Fibroblast of lung (primary cell): Measurements from ENCODE around the gene NKAIN2. TPM values are rescaled to one million over a fixed set of nuclear protein-coding genes. Genes with fewer than 3 reads are reported as not detected.

ENCODE experiments used
- DNase-seq, 2 donors: peaks; one replicate each; pipeline versions ENCODE4 v3.0.0 to v3.0.0-alpha.2; 2010; ENCODE audit warnings: low read depth in 2 of 2
- H2AFZ ChIP-seq: 2 replicates; pipeline ENCODE4 v1.5.1; 2012; ENCODE audit warnings: low read length, control low read depth, inconsistent platforms
- H3K27ac ChIP-seq: 2 replicates; pipeline ENCODE4 v1.5.1; 2011; ENCODE audit warnings: low read length, control low read depth; ENCODE audit not compliant: insufficient read depth
- H3K27me3 ChIP-seq: 2 replicates; pipeline ENCODE4 v1.5.1; 2011; ENCODE audit warnings: mild to moderate bottlenecking, low read length; ENCODE audit not compliant: control insufficient read depth, insufficient read depth
- H3K36me3 ChIP-seq: 2 replicates; pipeline ENCODE4 v1.5.1; 2011; ENCODE audit warnings: low read length; ENCODE audit not compliant: control insufficient read depth, insufficient read depth
- H3K4me1 ChIP-seq: 2 replicates; pipeline ENCODE4 v1.5.1; 2011; ENCODE audit warnings: low read length; ENCODE audit not compliant: control insufficient read depth, insufficient read depth; ENCODE audit errors: extremely low read depth
- H3K4me2 ChIP-seq: 2 replicates; pipeline ENCODE4 v1.5.1; 2011; ENCODE audit warnings: low read length, control low read depth; ENCODE audit not compliant: insufficient read depth; ENCODE audit errors: extremely low read depth
- H3K4me3 ChIP-seq, 4 experiments: fragments of 200-600 bp in 1 of 4; sonication (generic) in 1 of 4; replicated peaks in 1 of 4; 2 replicates each; pipeline ENCODE4 v1.5.1; 2011 to 2016; ENCODE audit warnings: low read length in 4 of 4, low read depth in 3 of 4, mild to moderate bottlenecking in 3 of 4, control low read depth in 2 of 4, inconsistent platforms in 1 of 4, mixed read lengths in 1 of 4; ENCODE audit not compliant: insufficient read depth in 1 of 4; ENCODE audit errors: control extremely low read depth in 1 of 4
- H3K79me2 ChIP-seq: 2 replicates; pipeline ENCODE4 v1.5.1; 2012; ENCODE audit warnings: mild to moderate bottlenecking, low read length, inconsistent platforms; ENCODE audit not compliant: control insufficient read depth, insufficient read depth
- H3K9ac ChIP-seq: 2 replicates; pipeline ENCODE4 v1.5.1; 2011; ENCODE audit warnings: mild to moderate bottlenecking, low read length, control low read depth; ENCODE audit not compliant: insufficient read depth
- H3K9me3 ChIP-seq: 2 replicates; pipeline ENCODE4 v1.5.1; 2012; ENCODE audit warnings: low read depth, low read length; ENCODE audit not compliant: control insufficient read depth, insufficient read depth
- H4K20me1 ChIP-seq: 2 replicates; pipeline ENCODE4 v1.5.1; 2011; ENCODE audit warnings: low read length; ENCODE audit not compliant: control insufficient read depth, insufficient read depth; ENCODE audit errors: extremely low read depth
- EZH2 ChIP-seq: IDR thresholded peaks from 2 replicates; pipeline ENCODE4 v1.5.1; 2012; ENCODE audit warnings: low read length, control low read depth, mild to moderate bottlenecking; ENCODE audit errors: missing control alignments
- polyA plus RNA-seq, 2 donors: library from polyadenylated mRNA; depleted of rRNA in 1 of 2; stranded (reverse) in 1 of 2; unstranded in 1 of 2; fragments of >200 nt; gene quantifications; 2 replicates each; pipeline ENCODE4 v1.2.1, GENCODE V29; 2011 to 2012; ENCODE audit warnings: missing spikeins in 1 of 2
- total RNA-seq: library from RNA; depleted of rRNA; stranded (reverse); fragments of >200 nt; gene quantifications from 2 replicates; pipeline ENCODE4 v1.2.1, GENCODE V29; 2014
- TF ChIP-seq, protein P1 (sequence below), 2 donors: IDR thresholded peaks in 1 of 2; conservative IDR thresholded peaks in 1 of 2; 1 replicate in 1 of 2; 2 replicates in 1 of 2; pipeline ENCODE4 v1.5.1; 2011 to 2012; ENCODE audit warnings: low read length in 2 of 2, control low read depth in 1 of 2, inconsistent platforms in 1 of 2, low read depth in 1 of 2, mild to moderate bottlenecking in 1 of 2

The NKAIN2 gene
- total and polyA plus RNA-seq, 2 donors (not counting 1 experiment from before 2014, with no cell fraction given): not detected

DNA sequence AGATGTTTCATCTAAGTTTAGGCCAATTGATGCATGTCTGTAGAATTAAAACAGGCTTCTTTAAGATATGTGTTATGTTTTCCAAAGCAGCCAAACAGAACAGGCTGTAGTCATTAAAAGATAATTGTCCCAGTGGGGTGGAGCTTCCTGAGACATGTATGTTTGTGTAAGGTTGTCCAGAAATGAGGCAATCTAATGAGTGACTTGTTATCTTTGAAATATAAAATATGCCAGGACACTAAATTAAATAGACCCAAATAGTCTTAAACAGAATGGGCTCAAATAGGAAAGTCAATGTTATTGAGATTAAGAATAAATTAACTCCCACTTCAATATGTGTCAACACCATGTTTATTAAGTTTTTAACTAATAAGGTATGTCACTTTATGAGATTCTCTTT, 953.9 kb downstream of the NKAIN2 start:
- H3K36me3 ChIP-seq: no peaks in the 10 kb centered on the region
- no peak overlapping the region for H3K27ac ChIP-seq
- no peaks in the 10 kb centered on the region for H4K20me1 ChIP-seq
- no peaks in the 10 kb centered on the region for H3K9me3 ChIP-seq
- no peak overlapping the region for H2AFZ ChIP-seq
- H3K79me2 ChIP-seq: no peaks in the 10 kb centered on the region
- DNase-seq: no peak
- H3K4me3 ChIP-seq: no peak overlapping the region
- no peak overlapping the region for H3K9ac ChIP-seq
- H3K4me2 ChIP-seq: no peak overlapping the region
- no peak for TF ChIP-seq EZH2
- TF ChIP-seq, protein P1, sequence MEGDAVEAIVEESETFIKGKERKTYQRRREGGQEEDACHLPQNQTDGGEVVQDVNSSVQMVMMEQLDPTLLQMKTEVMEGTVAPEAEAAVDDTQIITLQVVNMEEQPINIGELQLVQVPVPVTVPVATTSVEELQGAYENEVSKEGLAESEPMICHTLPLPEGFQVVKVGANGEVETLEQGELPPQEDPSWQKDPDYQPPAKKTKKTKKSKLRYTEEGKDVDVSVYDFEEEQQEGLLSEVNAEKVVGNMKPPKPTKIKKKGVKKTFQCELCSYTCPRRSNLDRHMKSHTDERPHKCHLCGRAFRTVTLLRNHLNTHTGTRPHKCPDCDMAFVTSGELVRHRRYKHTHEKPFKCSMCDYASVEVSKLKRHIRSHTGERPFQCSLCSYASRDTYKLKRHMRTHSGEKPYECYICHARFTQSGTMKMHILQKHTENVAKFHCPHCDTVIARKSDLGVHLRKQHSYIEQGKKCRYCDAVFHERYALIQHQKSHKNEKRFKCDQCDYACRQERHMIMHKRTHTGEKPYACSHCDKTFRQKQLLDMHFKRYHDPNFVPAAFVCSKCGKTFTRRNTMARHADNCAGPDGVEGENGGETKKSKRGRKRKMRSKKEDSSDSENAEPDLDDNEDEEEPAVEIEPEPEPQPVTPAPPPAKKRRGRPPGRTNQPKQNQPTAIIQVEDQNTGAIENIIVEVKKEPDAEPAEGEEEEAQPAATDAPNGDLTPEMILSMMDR (conservative IDR thresholded peaks at IDR 0.05 in 1 of 2, IDR thresholded peaks at IDR 0.05 in 1 of 2; ENCODE audit: low read depth in 1 of 2, low read length in 2 of 2): no peak
- no peaks in the 10 kb centered on the region for H3K27me3 ChIP-seq
- no peaks in the 10 kb centered on the region for H3K4me1 ChIP-seq

DNA sequence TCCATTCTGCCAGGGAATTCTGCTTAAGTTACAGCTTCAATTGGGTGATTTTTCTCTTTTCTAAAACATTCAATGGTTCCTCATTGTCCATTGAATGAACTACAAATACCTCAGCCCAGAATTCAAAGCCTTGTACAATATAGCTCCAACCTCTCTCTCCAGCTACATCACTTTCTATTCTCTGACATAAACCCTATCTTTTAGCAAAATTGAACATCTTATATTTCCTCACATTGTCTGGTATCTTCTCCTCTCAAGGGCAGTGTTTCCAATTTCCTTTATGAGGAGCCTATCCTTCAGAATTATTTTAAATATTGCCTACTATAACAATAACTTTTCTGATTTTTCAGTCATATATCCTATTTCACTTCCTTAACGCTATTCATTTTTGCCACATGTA, 955.0 kb downstream of the NKAIN2 start:
- no peak overlapping the region for H3K4me2 ChIP-seq
- DNase-seq: no peak
- H2AFZ ChIP-seq: no peak overlapping the region
- H3K27me3 ChIP-seq: no peaks in the 10 kb centered on the region
- TF ChIP-seq EZH2: no peak
- TF ChIP-seq, protein P1 (conservative IDR thresholded peaks at IDR 0.05 in 1 of 2, IDR thresholded peaks at IDR 0.05 in 1 of 2; ENCODE audit: low read depth in 1 of 2, low read length in 2 of 2): no peak
- no peak overlapping the region for H3K9ac ChIP-seq
- H3K36me3 ChIP-seq: no peaks in the 10 kb centered on the region
- H3K27ac ChIP-seq: no peak overlapping the region
- H3K79me2 ChIP-seq: no peaks in the 10 kb centered on the region
- H4K20me1 ChIP-seq: no peaks in the 10 kb centered on the region
- H3K4me1 ChIP-seq: no peaks in the 10 kb centered on the region
- H3K9me3 ChIP-seq: no peaks in the 10 kb centered on the region
- no peak overlapping the region for H3K4me3 ChIP-seq

DNA sequence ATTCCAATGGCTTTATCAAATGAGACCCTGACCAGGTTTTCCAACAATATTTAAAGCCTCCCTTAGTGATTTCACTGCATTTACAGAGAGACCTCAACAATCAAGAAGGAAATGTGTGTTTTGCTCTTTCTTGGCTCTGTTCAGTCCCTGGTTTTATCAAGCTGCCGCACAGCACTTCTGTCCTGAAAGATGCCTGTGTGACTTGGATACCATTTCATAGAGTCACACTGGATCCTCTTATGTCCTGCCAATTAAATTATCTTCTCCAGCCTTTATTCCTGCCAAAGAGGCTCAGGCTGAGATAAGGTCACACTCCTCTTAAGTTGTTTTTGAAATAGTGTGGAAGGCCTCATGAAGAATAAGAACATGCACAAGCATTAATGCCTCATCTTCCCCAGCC, 961.6 kb downstream of the NKAIN2 start:
- H3K4me1 ChIP-seq: no peaks in the 10 kb centered on the region
- H3K9ac ChIP-seq: no peak overlapping the region
- no peaks in the 10 kb centered on the region for H3K9me3 ChIP-seq
- H3K36me3 ChIP-seq: no peaks in the 10 kb centered on the region
- H3K27ac ChIP-seq: no peak overlapping the region
- H4K20me1 ChIP-seq: no peaks in the 10 kb centered on the region
- H3K79me2 ChIP-seq: no peaks in the 10 kb centered on the region
- H2AFZ ChIP-seq: no peak overlapping the region
- DNase-seq: no peak
- H3K4me2 ChIP-seq: no peak overlapping the region
- TF ChIP-seq, protein P1 (conservative IDR thresholded peaks at IDR 0.05 in 1 of 2, IDR thresholded peaks at IDR 0.05 in 1 of 2; ENCODE audit: low read depth in 1 of 2, low read length in 2 of 2): no peak
- no peaks in the 10 kb centered on the region for H3K27me3 ChIP-seq
- H3K4me3 ChIP-seq: no peak overlapping the region
